NOMO-1 (cell line): ENCODE measurements around the gene RAD51AP2.

Experiments used
- DNase-seq, 2 experiments: peaks; one replicate each; lab custom pipeline; 2025; ENCODE audit not compliant: unreplicated experiment in 2 of 2; lab: John Stamatoyannopoulos, UW

Gene RAD51AP2

GRCh38 chr2:17471979-17472378 lies 46.3 kb downstream of the RAD51AP2 start:
- no peak for DNase-seq

GRCh38 chr2:17470855-17471641 lies 47.2 kb downstream of the RAD51AP2 start:
- no peak for DNase-seq

- DNase-seq = no peak
Measured at GRCh38 chr2:17461087-17461475, 57.2 kb downstream of the RAD51AP2 start.
